Epidermal melanocyte (primary cell): ENCODE measurements around the gene GGTLC2.
"Not testable (repeated sequence)": the region's sequence is repeated elsewhere in the genome, so short reads cannot be mapped to it uniquely, and the experiment has no call there.

ENCODE experiments used
- DNase-seq: peaks from one replicate; pipeline ENCODE4 v3.0.0; 2011; ENCODE audit warnings: low spot score; ENCODE audit not compliant: insufficient read length

Gene GGTLC2

GRCh38 chr22:22636260-22636659 is 8.2 kb upstream of the GGTLC2 start:
- DNase-seq = not testable (repeated sequence)

- DNase-seq = not testable (repeated sequence)
Measured at GRCh38 chr22:22638313-22638712, 6.1 kb upstream of the GGTLC2 start.

- not testable (repeated sequence) for DNase-seq
Measured at GRCh38 chr22:22642255-22642654, 2.2 kb upstream of the GGTLC2 start.

GRCh38 chr22:22645969-22646368 is 1.6 kb downstream of the GGTLC2 start:
- DNase-seq = not testable (repeated sequence)

- not testable (repeated sequence) for DNase-seq
Measured at GRCh38 chr22:22647952-22648351, 3.5 kb downstream of the GGTLC2 start.

- not testable (repeated sequence) for DNase-seq
Measured at GRCh38 chr22:22648863-22649536, 4.6 kb downstream of the GGTLC2 start.

- DNase-seq = not testable (repeated sequence)
Measured at GRCh38 chr22:22649761-22650160, 5.3 kb downstream of the GGTLC2 start.

- DNase-seq = not testable (repeated sequence)
Measured at GRCh38 chr22:22650398-22650797, 6.0 kb downstream of the GGTLC2 start.

GRCh38 chr22:22650803-22651515 is 6.5 kb downstream of the GGTLC2 start:
- not testable (repeated sequence) for DNase-seq

GRCh38 chr22:22651593-22651992 is 7.2 kb downstream of the GGTLC2 start:
- DNase-seq = not testable (repeated sequence)

- not testable (repeated sequence) for DNase-seq
Measured at GRCh38 chr22:22652102-22652501, 7.7 kb downstream of the GGTLC2 start.

- DNase-seq = not testable (repeated sequence)
Measured at GRCh38 chr22:22652573-22652972, 8.2 kb downstream of the GGTLC2 start.

- DNase-seq = not testable (repeated sequence)
Measured at GRCh38 chr22:22653677-22654381, 9.4 kb downstream of the GGTLC2 start.

- DNase-seq = no peak
Measured at GRCh38 chr22:22655452-22656290, 11.3 kb downstream of the GGTLC2 start.

- DNase-seq = no peak
Measured at GRCh38 chr22:22657712-22658111, 13.3 kb downstream of the GGTLC2 start.

- DNase-seq = no peak
Measured at GRCh38 chr22:22661275-22661674, 16.9 kb downstream of the GGTLC2 start.

GRCh38 chr22:22662095-22662494 is 17.7 kb downstream of the GGTLC2 start:
- no peak for DNase-seq

- DNase-seq = no peak
Measured at GRCh38 chr22:22663861-22664800, 19.7 kb downstream of the GGTLC2 start.

- no peak for DNase-seq
Measured at GRCh38 chr22:22666307-22667091, 22.1 kb downstream of the GGTLC2 start.
